Activated CD4-positive, alpha-beta memory T cell treated with anti-CD3 and anti-CD28 coated beads, Interleukin-2, amount 10 ng/mL, durations not matched to agents 7 days and 5 days (primary cell): ENCODE data around the gene UBA52. TPM values are rescaled to one million over a fixed set of nuclear protein-coding genes. Genes with fewer than 3 reads are reported as not detected.
"Not testable (repeated sequence)": the region's sequence is repeated elsewhere in the genome, so short reads cannot be mapped to it uniquely, and the experiment has no call there.

Experiments
- CTCF ChIA-PET: fragments of 350-600 bp; sonication (Branson Sonifier 250); formaldehyde crosslinking; loops from one replicate; lab custom pipeline; 2021; ENCODE audit warnings: antibody characterized with exemption, inconsistent platforms; lab: Charles Lee
- POLR2A ChIA-PET: fragments of 350-600 bp; sonication (Branson Sonifier 250); formaldehyde crosslinking; loops from one replicate; lab custom pipeline; 2021; ENCODE audit warnings: antibody characterized with exemption; lab: Charles Lee
- DNase-seq: peaks from one replicate; pipeline ENCODE4 v3.0.0-alpha.2; 2020
- H3K27ac Mint-ChIP-seq: one replicate; pipeline ENCODE4 v1.8.0; 2021; ENCODE audit warnings: mild to moderate bottlenecking, mixed read lengths
- H3K27me3 Mint-ChIP-seq: one replicate; pipeline ENCODE4 v1.8.0; 2021; ENCODE audit warnings: mixed read lengths
- H3K36me3 Mint-ChIP-seq: one replicate; pipeline ENCODE4 v1.8.0; 2021; ENCODE audit warnings: low read depth, mixed read lengths
- H3K4me1 Mint-ChIP-seq: one replicate; pipeline ENCODE4 v1.8.0; 2021; ENCODE audit warnings: mixed read lengths
- H3K4me3 Mint-ChIP-seq: one replicate; pipeline ENCODE4 v1.8.0; 2021; ENCODE audit warnings: mild to moderate bottlenecking, mixed read lengths
- H3K9me3 Mint-ChIP-seq: one replicate; pipeline ENCODE4 v1.8.0; 2021; ENCODE audit warnings: mixed read lengths
- total RNA-seq, 2 experiments: library from RNA; stranded (reverse); gene quantifications; one replicate each; pipeline ENCODE4 v1.2.3, GENCODE V29; 2021

UBA52 gene
- total RNA-seq: 1,000 to 10,000 TPM; 1,374 to 1,409 TPM

GRCh38 chr19:18571564-18572344 lies at the start of gene UBA52:
UBA52 (plus strand) TSS chr19:18571857; CDS start chr19:18573301, 1,444 bp downstream.
- peaks cover 76% of the 10 kb centered on the region for H3K36me3 Mint-ChIP-seq
- H3K27ac Mint-ChIP-seq: peak within 1 kb of the TSS; percentile 90
- H3K27me3 Mint-ChIP-seq: no peaks in the 10 kb centered on the region
- CTCF ChIA-PET: interaction anchor here (0.6 to 5.1 kb wide), 18 partner anchors 8 to 801 kb away, joined by 3 to 63 read pairs (median 4); partner anchors contain the start of genes ELL, FKBP8, KXD1 and REX1BD
- peaks cover 35% of the 10 kb centered on the region for H3K4me1 Mint-ChIP-seq
- peak within 1 kb of the TSS; percentile 91 for H3K4me3 Mint-ChIP-seq
- POLR2A ChIA-PET: interaction anchor here (0.7 to 7.8 kb wide), 29 partner anchors 9 to 801 kb away, joined by 3 to 137 read pairs (median 5); partner anchors contain the start of genes COPE, DDX49, ELL and FKBP8
- DNase-seq: peak; percentile 99
- H3K9me3 Mint-ChIP-seq: no peaks in the 10 kb centered on the region

- DNase-seq: peak; percentile 100
- peak overlapping the region; percentile 89 for H3K4me3 Mint-ChIP-seq
- H3K27me3 Mint-ChIP-seq: no peaks in the 10 kb centered on the region
- peaks cover 8% of the 10 kb centered on the region for H3K36me3 Mint-ChIP-seq
- no peaks in the 10 kb centered on the region for H3K9me3 Mint-ChIP-seq
- peak overlapping the region; percentile 87 for H3K27ac Mint-ChIP-seq
- POLR2A ChIA-PET: interaction anchor here (0.9 to 7.2 kb wide), 12 partner anchors 15 to 241 kb away, joined by 3 to 58 read pairs (median 17); partner anchors contain the start of genes FKBP8, JUND, KXD1 and REX1BD
- H3K4me1 Mint-ChIP-seq: peaks cover 18% of the 10 kb centered on the region
- CTCF ChIA-PET: interaction anchor here (0.6 to 6.4 kb wide), 16 partner anchors 11 to 325 kb away, joined by 3 to 53 read pairs (median 17); partner anchors contain the start of genes KXD1, REX1BD and UBA52
Measured at GRCh38 chr19:18522124-18522861, 49.4 kb upstream of the UBA52 start.

GRCh38 chr19:18522862-18523440 lies 48.7 kb upstream of the UBA52 start:
- peak overlapping the region; percentile 89 for H3K4me3 Mint-ChIP-seq
- not testable (repeated sequence) for H3K27me3 Mint-ChIP-seq, H3K36me3 Mint-ChIP-seq, DNase-seq, H3K9me3 Mint-ChIP-seq
- H3K4me1 Mint-ChIP-seq: peaks cover 17% of the 10 kb centered on the region
- ChIA-PET CTCF (interaction anchor here (0.7 to 6.4 kb wide), 8 partner anchors 16 to 66 kb away, joined by 3 to 53 read pairs (median 20); partner anchors contain the start of genes REX1BD and UBA52), POLR2A (interaction anchor here (0.9 to 7.2 kb wide), 8 partner anchors 15 to 242 kb away, joined by 3 to 58 read pairs (median 32); partner anchors contain the start of genes FKBP8, JUND, KXD1 and REX1BD)
- H3K27ac Mint-ChIP-seq: peak overlapping the region; percentile 87

- DNase-seq: no peak
- ChIA-PET CTCF (interaction anchor here (0.8 to 5.8 kb wide), 3 partner anchors 21 to 65 kb away, joined by 3 to 53 read pairs (median 3); partner anchors contain the start of genes REX1BD and UBA52), POLR2A (interaction anchor here (4.4 to 7.2 kb wide), 3 partner anchors 21 to 64 kb away, joined by 21 to 51 read pairs (median 47); partner anchors contain the start of genes FKBP8, KXD1 and REX1BD)
- Mint-ChIP-seq H3K4me1 (peaks cover 14% of the 10 kb centered on the region), H3K27me3 (no peaks in the 10 kb centered on the region), H3K36me3 (peaks cover 8% of the 10 kb centered on the region), H3K4me3 (no peak overlapping the region), H3K9me3 (no peaks in the 10 kb centered on the region), H3K27ac (no peak overlapping the region)
Measured at GRCh38 chr19:18523841-18524240, 47.8 kb upstream of the UBA52 start.

DNA sequence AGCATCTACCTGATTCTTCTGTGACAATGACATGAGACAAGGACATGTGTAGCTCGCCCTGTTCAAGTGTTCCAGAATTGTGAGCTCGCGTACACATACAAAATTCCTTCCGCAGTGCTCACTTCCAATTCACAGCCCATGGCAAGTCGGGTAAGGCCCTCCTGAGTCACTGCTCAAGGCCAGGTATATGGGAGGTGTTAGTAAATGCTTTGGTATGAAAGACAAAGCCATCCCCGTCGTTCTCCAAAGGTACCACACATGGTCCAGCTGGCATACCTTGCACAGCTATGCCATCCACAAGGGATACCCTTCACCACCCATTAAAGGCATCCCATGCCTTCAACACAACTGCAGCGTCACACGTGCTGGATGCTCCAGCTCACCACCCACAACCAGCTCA lies 45.3 kb upstream of the UBA52 start:
- Mint-ChIP-seq H3K27me3 (no peaks in the 10 kb centered on the region), H3K9me3 (no peaks in the 10 kb centered on the region), H3K27ac (no peak overlapping the region), H3K4me1 (peaks cover 5% of the 10 kb centered on the region), H3K4me3 (no peak overlapping the region), H3K36me3 (peaks cover 2% of the 10 kb centered on the region)
- DNase-seq: no peak
- ChIA-PET POLR2A (interaction anchor here (1.6 kb wide), 1 partner anchor 32 kb away, joined by 5 read pairs; no protein-coding TSS in a partner anchor), CTCF (no interaction called here)

DNA sequence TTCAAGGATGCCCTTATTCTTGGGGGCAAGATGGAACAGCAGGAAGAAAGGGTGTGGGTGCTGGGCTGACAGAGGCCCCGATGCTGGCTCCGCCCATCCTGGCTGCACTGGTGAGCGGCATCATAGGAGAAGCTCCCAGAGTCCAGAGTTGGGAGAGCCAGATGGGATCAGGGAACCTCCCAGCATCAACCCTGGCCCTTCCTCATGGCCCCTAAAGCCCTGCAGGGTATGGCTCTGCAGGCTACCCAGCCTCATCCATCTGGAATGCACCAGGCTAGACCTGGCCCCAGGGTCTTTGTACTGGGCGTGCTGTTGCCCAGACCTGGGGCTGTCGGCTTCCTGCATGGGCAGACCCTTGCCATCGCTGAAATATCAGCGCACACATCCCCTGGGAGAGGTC lies 41.9 kb upstream of the UBA52 start:
- CTCF ChIA-PET: no interaction called here

GRCh38 chr19:18531485-18531884 lies 40.2 kb upstream of the UBA52 start:
- CTCF ChIA-PET: no interaction called here

More for the DNA sequence above, 41.9 kb upstream of the UBA52 start:
- POLR2A ChIA-PET: interaction anchor here (1.6 kb wide), 1 partner anchor 23 kb away, joined by 5 read pairs; no protein-coding TSS in a partner anchor
- no peaks in the 10 kb centered on the region for H3K4me1 Mint-ChIP-seq
- no peak overlapping the region for H3K27ac Mint-ChIP-seq
- no peak overlapping the region for H3K4me3 Mint-ChIP-seq
- no peaks in the 10 kb centered on the region for H3K27me3 Mint-ChIP-seq
- no peaks in the 10 kb centered on the region for H3K9me3 Mint-ChIP-seq
- no peak for DNase-seq
- H3K36me3 Mint-ChIP-seq: peaks cover 16% of the 10 kb centered on the region

GRCh38 chr19:18532168-18532890 lies 39.3 kb upstream of the UBA52 start:
- H3K36me3 Mint-ChIP-seq: peaks cover 24% of the 10 kb centered on the region
- no peaks in the 10 kb centered on the region for H3K4me1 Mint-ChIP-seq
- DNase-seq: no peak
- ChIA-PET CTCF (no interaction called here), POLR2A (interaction anchor here (1.4 to 3.3 kb wide), 2 partner anchors 9 to 12 kb away, joined by 4 to 11 read pairs; partner anchors contain the start of gene FKBP8)
- no peaks in the 10 kb centered on the region for H3K27me3 Mint-ChIP-seq
- H3K27ac Mint-ChIP-seq: no peak overlapping the region
- H3K9me3 Mint-ChIP-seq: no peaks in the 10 kb centered on the region
- no peak overlapping the region for H3K4me3 Mint-ChIP-seq

More at GRCh38 chr19:18531485-18531884, 40.2 kb upstream of the UBA52 start:
- Mint-ChIP-seq H3K27ac (no peak overlapping the region), H3K36me3 (peaks cover 19% of the 10 kb centered on the region), H3K4me3 (no peak overlapping the region), H3K4me1 (no peaks in the 10 kb centered on the region), H3K9me3 (no peaks in the 10 kb centered on the region), H3K27me3 (no peaks in the 10 kb centered on the region)
- POLR2A ChIA-PET: interaction anchor here (1.4 to 3.3 kb wide), 2 partner anchors 10 to 13 kb away, joined by 4 to 11 read pairs; partner anchors contain the start of gene FKBP8
- no peak for DNase-seq

GRCh38 chr19:18533058-18533457 lies 38.6 kb upstream of the UBA52 start:
- Mint-ChIP-seq H3K4me1 (no peaks in the 10 kb centered on the region), H3K27ac (no peak overlapping the region), H3K9me3 (no peaks in the 10 kb centered on the region), H3K4me3 (no peak overlapping the region), H3K27me3 (no peaks in the 10 kb centered on the region), H3K36me3 (peaks cover 32% of the 10 kb centered on the region)
- no peak for DNase-seq
- CTCF ChIA-PET: no interaction called here
- POLR2A ChIA-PET: interaction anchor here (3.3 kb wide), 1 partner anchor 11 kb away, joined by 11 read pairs; the partner anchor contains the start of gene FKBP8

GRCh38 chr19:18536475-18536874 lies 35.2 kb upstream of the UBA52 start:
- Mint-ChIP-seq H3K27me3 (no peaks in the 10 kb centered on the region), H3K4me3 (no peak overlapping the region), H3K27ac (no peak overlapping the region), H3K9me3 (no peaks in the 10 kb centered on the region), H3K36me3 (peaks cover 54% of the 10 kb centered on the region), H3K4me1 (peaks cover 7% of the 10 kb centered on the region)
- DNase-seq: no peak
- ChIA-PET POLR2A (interaction anchor here (1.3 to 1.5 kb wide), 2 partner anchors 21 kb away, joined by 3 to 6 read pairs; partner anchors contain the start of gene KXD1), CTCF (no interaction called here)

- Mint-ChIP-seq H3K9me3 (no peaks in the 10 kb centered on the region), H3K4me3 (no peak overlapping the region), H3K27ac (no peak overlapping the region), H3K4me1 (peaks cover 16% of the 10 kb centered on the region), H3K27me3 (no peaks in the 10 kb centered on the region), H3K36me3 (peaks cover 50% of the 10 kb centered on the region)
- DNase-seq: no peak
- ChIA-PET POLR2A (interaction anchor here (1.4 to 1.5 kb wide), 2 partner anchors 14 to 20 kb away, joined by 3 read pairs; no protein-coding TSS in a partner anchor), CTCF (no interaction called here)
Measured at GRCh38 chr19:18537431-18537830, 34.2 kb upstream of the UBA52 start.
